GM19193 (cell line): Measurements from ENCODE around the gene COX6A2.
A peak's percentile ranks its signal among the peaks of the same experiment; 100 is the strongest.

Source experiments
- POLR2A ChIP-seq: IDR thresholded peaks from 4 replicates; pipeline ENCODE4 v1.6.1; 2011; ENCODE audit not compliant: insufficient read depth, insufficient read length; ENCODE audit errors: extremely low read depth

COX6A2 gene

DNA sequence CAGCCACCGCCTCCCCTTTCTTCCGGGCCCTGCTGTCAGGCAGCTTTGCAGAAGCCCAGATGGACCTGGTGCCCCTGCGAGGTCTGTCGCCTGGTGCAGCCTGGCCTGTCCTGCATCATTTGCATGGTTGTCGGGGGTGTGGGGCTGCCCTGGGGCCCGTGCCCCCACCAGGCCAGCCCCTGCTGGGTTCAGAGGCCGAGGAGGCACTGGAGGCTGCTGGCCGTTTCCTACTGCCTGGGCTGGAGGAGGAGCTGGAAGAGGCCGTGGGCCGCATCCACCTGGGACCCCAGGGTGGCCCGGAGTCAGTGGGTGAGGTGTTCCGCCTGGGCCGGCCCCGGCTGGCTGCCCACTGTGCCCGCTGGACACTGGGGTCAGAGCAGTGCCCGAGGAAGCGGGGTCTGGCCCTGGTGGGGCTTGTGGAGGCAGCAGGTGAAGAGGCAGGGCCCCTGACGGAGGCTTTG, 38.3 kb upstream of the COX6A2 start:
- no peak for TF ChIP-seq POLR2A

DNA sequence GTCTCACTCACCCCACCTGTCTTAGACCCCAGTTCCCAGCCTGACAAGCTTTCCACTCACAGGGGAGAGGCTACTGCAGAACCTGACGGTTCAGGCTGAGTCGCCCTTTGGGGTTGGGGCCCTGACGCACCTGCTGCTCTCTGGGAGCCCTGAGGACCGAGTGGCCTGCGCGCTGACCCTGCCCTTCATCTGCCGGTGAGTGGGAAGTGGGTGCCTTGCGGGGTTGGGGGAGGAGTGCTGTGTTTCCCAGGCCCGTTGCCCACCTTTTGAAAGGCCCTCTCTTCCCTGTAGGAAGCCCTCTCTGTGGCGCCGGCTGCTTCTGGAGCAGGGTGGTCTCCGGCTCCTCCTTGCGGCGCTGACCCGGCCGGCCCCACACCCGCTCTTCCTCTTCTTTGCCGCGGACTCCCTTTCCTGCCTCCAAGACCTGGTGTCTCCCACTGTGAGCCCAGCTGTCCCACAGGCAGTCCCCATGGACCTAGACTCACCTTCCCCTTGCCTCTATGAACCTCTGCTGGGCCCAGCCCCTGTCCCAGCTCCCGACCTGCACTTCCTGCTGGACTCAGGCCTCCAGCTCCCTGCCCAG, 37.7 kb upstream of the COX6A2 start:
- no peak for TF ChIP-seq POLR2A

DNA sequence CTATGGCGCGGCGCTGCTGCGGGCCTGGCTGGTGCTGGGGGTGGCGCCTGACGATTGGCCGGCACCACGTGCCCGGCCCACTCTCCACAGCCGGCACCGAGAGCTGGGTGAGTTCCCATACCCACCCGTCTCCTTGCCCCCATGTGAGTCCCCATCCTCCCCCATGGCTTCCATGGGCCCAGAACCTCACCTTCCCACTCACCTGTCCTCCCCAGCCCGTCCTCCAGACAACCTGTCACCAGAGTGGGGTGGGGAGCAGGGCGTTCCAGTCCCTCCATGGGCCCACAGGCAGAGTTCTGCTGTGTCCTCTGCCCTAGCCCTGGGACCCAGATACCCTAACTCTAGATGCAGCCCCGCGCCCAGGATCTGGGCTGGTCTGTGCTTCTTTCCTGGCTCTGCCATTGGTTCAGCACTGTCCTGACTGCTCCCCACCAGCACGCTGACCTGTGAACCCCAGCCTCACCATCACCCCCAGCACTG, 36.7 kb upstream of the COX6A2 start:
- no peak for TF ChIP-seq POLR2A

DNA sequence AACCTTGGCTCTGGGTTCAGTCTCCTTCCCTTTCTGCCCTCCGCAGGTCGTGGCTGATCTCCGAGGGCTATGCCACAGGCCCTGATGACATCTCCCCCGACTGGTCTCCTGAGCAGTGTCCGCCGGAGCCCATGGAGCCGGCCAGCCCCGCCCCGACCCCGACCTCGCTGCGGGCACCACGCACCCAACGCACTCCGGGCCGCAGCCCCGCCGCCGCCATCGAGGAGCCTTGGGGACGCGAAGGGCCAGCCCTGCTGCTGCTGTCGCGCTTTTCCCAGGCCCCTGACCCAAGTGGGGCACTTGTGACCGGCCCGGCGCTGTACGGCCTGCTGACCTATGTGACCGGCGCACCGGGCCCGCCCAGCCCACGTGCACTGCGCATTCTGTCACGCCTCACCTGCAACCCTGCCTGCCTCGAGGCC, 36.2 kb upstream of the COX6A2 start:
- TF ChIP-seq POLR2A: no peak

- no peak for TF ChIP-seq POLR2A
Measured at GRCh38 chr16:31461921-31462804, 34.0 kb upstream of the COX6A2 start.

GRCh38 chr16:31461201-31461920, 33.2 kb upstream of the COX6A2 start:
- no peak for TF ChIP-seq POLR2A

GRCh38 chr16:31460582-31461002, 32.4 kb upstream of the COX6A2 start:
- no peak for TF ChIP-seq POLR2A

DNA sequence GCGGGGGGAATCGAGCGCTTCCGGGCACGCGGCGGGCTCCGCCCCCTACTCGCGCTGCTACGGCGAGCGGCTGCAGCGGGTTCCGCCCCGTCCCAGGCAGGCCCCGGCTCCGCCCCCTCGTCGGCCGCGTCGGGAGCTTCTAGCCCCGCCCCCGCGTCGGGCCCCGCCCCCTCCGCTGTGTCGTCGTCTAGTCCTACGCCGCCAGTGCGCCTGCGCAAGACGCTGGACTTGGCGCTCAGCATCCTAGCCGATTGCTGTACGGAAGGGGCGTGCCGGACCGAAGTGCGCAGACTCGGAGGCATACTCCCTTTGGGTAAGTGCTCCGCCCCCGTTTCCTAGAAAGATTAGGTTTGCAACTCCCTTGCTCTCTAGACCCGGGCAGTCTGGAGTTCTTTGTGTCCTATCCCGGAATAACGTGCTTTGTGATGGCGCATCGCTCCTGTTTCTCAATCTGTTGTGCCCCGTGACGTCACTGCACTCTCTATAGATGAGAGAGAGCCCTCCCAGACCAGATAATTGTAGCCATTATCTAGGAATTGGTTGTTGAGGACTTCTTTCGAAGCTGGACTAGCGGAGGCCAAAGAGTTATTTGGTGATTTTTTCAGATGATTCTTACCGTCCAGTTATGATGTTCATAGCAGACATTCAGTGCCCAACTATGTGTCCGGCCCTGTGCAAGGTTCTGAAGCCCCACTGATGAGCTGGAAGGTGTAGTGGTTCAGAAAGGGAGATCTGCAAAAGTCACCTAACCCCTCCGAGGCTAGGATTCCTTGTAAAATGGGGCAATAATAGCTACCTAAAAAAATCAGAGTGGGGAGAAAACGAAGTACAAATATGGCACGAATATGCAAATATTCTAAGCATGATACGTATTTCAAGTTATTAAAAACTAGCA, 31.8 kb upstream of the COX6A2 start:
- TF ChIP-seq POLR2A: no peak

DNA sequence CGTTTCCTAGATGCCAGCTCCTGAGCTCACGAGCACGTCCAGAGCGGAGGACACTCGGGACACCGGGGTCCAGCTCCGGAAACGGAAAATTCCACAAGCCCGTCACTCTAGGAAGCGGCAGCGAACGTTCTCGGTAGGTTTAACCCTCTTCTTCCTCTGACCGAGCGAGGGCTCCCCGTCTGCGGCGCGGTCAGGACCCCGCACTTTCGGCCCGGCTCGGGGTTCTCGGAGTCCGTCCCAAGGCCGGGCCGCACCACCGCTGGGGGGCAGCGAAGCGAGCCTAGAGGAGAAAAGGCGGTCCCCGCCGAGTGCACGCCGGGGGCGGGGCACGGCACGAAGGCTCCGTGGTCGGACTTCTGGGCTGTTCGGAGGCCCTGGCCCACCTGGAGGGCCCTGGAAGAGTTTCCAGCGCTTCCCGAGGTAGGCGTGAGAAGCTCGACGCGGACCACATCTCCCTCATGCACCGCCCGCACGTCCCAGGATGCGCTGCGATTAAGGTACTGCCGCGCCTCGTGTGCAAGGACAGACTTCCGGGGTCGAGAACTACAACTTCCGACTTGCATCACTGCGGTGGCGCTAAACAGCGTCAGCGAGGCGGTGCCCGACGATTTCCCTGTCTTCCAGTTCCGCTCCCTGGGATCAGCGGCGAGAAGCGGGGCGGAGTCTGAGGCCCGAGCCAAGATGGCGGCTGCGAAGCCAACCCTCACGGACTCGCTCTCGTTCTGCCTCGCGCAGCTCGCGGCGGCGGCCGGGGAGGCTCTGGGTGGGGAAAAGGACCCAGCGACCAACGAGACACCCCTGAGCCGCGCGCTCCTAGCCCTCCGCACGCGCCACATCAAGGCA, 30.9 kb upstream of the COX6A2 start, which contains the start of gene ARMC5:
TSS of gene ARMC5 (plus strand) at position 658 of the 843 bp plus-strand sequence. CDS start at position 682, 24 bp downstream.
- peak; percentile 92 for TF ChIP-seq POLR2A

DNA sequence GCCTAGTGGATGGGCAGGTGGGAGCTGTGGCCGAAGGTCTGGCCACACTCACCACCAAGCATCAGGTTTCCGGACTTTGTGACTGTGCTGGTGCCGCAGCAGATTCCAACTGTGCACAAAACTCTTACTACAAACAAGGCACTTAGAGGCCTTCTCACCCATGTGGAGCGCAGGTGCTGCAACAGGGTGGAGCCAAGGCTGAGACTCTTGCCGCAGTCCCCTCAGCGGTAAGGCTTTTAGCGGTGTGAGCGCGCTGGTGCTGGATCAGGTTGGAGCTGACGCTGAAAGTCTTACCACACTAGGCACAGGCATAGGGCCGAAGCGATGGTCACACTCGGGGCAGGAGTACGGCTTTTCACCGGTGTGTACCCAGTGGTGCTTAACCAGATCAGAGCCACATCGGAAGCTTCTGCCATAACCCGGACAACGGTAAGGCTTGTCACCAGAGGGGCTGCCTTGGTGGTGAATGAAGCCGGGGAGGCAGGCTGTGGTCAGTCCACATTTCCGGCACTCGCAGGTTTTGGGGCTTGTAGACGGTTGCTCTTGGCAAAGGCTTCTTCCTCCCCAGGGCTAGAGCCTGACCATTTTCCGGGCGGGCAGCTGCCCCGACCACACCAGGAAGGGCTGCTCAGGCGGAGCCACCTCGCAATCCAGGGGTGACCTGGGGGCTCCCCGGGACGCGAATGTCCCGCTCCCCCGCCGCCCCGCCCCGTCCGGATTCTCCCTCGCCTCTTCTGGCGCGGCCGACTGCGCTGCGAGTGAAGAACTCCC, 30.1 kb upstream of the COX6A2 start:
- TF ChIP-seq POLR2A: no peak

GRCh38 chr16:31456988-31457360, 28.8 kb upstream of the COX6A2 start:
- TF ChIP-seq POLR2A: no peak

DNA sequence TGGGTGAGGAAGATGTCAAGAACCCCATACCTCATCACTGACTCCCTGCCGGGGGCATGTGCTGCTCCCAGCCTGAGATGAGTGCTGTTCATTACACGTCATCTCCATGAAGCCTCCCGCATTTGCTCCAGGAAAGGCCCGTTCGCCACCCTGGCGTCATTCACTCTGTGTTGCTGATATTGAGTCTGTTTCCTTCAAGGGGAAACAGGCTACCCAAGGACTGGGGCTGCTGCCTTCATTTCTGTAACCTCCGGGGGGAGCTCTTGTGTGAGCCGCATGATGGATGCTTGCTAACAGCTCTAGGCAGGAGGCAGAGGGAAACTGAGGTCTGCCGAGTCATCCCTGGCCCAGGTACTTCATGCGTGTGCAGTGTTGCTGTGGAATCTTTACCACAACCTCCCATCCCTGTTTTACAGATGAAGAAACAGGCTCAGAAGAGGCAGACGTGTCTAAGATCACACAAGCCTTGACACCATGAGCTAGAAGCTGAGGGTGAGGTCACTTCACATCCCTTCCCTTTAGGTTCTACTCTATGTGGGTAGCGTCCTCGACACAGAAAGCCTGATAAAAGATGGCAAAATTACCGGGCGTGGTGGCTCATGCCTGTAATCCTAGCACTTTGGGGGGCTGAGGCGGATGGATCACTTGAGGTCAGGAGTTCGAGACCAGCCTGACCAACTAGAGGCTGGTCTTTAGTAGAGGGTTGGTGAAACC, 27.6 kb upstream of the COX6A2 start:
- TF ChIP-seq POLR2A: peak; percentile 23
